Measurements from ENCODE around the gene ADPRM.

GRCh38 chr17:10727192-10727591 is 29.8 kb downstream of the ADPRM start:
- TF ChIP-seq CTCF (IDR thresholded peaks at IDR 0.05), result no peak
- TF ChIP-seq ZFX (IDR thresholded peaks at IDR 0.05; ENCODE audit: borderline replicate concordance), result no peak
